GM12875 (cell line): ENCODE measurements around the gene SEMA4D.
A peak's percentile ranks its signal among the peaks of the same experiment; 100 is the strongest.

Source experiments
- H3K4me3 ChIP-seq: one replicate; pipeline ENCODE4 v1.5.1; 2011; ENCODE audit warnings: low read depth, low read length, control low read depth
- CTCF ChIP-seq: IDR thresholded peaks from 2 replicates; pipeline ENCODE4 v1.5.1; 2011; ENCODE audit warnings: low read depth, mild to moderate bottlenecking, control low read depth, inconsistent platforms, low read length, moderate library complexity, borderline replicate concordance; ENCODE audit not compliant: insufficient read depth

The SEMA4D gene

GRCh38 chr9:89432986-89433530 is 64.9 kb downstream of the SEMA4D start:
- no peak for TF ChIP-seq CTCF
- no peak overlapping the region for H3K4me3 ChIP-seq

GRCh38 chr9:89431930-89432725 is 65.8 kb downstream of the SEMA4D start:
- TF ChIP-seq CTCF = no peak
- no peak overlapping the region for H3K4me3 ChIP-seq

- TF ChIP-seq CTCF = no peak
- no peak overlapping the region for H3K4me3 ChIP-seq
These were observed 66.9 kb downstream of the SEMA4D start for GRCh38 chr9:89430995-89431394.

- TF ChIP-seq CTCF = peak; percentile 79
These were observed 68.7 kb downstream of the SEMA4D start for GRCh38 chr9:89428901-89429890.

GRCh38 chr9:89428222-89428761 is 69.6 kb downstream of the SEMA4D start:
- no peak for TF ChIP-seq CTCF
- no peak overlapping the region for H3K4me3 ChIP-seq

More at GRCh38 chr9:89428901-89429890, 68.7 kb downstream of the SEMA4D start:
- no peak overlapping the region for H3K4me3 ChIP-seq

- no peak overlapping the region for H3K4me3 ChIP-seq
- TF ChIP-seq CTCF = 0 out of 2 replicates have a peak, but pooled peaks have one; percentile 7
These were observed 70.2 kb downstream of the SEMA4D start for GRCh38 chr9:89427621-89428221.
